ENCODE results near the gene CDC27.

- TF ChIP-seq, protein P1, sequence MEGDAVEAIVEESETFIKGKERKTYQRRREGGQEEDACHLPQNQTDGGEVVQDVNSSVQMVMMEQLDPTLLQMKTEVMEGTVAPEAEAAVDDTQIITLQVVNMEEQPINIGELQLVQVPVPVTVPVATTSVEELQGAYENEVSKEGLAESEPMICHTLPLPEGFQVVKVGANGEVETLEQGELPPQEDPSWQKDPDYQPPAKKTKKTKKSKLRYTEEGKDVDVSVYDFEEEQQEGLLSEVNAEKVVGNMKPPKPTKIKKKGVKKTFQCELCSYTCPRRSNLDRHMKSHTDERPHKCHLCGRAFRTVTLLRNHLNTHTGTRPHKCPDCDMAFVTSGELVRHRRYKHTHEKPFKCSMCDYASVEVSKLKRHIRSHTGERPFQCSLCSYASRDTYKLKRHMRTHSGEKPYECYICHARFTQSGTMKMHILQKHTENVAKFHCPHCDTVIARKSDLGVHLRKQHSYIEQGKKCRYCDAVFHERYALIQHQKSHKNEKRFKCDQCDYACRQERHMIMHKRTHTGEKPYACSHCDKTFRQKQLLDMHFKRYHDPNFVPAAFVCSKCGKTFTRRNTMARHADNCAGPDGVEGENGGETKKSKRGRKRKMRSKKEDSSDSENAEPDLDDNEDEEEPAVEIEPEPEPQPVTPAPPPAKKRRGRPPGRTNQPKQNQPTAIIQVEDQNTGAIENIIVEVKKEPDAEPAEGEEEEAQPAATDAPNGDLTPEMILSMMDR (IDR thresholded peaks at IDR 0.05; ENCODE audit: borderline replicate concordance, extremely low read depth, low read length, poor library complexity, severe bottlenecking) = no peak
- no peak for TF ChIP-seq EZH2 (IDR thresholded peaks at IDR 0.05; ENCODE audit: borderline replicate concordance, low read depth, low read length, severe bottlenecking)
Observed at GRCh38 chr17:47102914-47103313, 86.2 kb downstream of the CDC27 start.
